Inferior parietal cortex (tissue), 1 donor: ENCODE measurements around the gene RSU1.

Experiments
- DNase-seq: peaks from one replicate; pipeline ENCODE4 v3.0.0-alpha.2; 2016; ENCODE audit errors: extremely low spot score

Gene RSU1

GRCh38 chr10:16602104-16602775 lies 215.0 kb downstream of the RSU1 start:
- DNase-seq: no peak

- no peak for DNase-seq
Measured at GRCh38 chr10:16599662-16600061, 217.6 kb downstream of the RSU1 start.

- peak; percentile 51 for DNase-seq
Measured at GRCh38 chr10:16597656-16598055, 219.6 kb downstream of the RSU1 start.

GRCh38 chr10:16592378-16592777 lies 224.8 kb downstream of the RSU1 start:
- peak; percentile 54 for DNase-seq

- DNase-seq: no peak
Measured at GRCh38 chr10:16586358-16587138, 230.7 kb downstream of the RSU1 start.

- DNase-seq: no peak
Measured at GRCh38 chr10:16585103-16585502, 232.1 kb downstream of the RSU1 start.

GRCh38 chr10:16583382-16583781 lies 233.8 kb downstream of the RSU1 start:
- DNase-seq: no peak

GRCh38 chr10:16581202-16581601 lies 236.0 kb downstream of the RSU1 start:
- DNase-seq: no peak

- DNase-seq: no peak
Measured at GRCh38 chr10:16570731-16571130, 246.5 kb downstream of the RSU1 start.

- no peak for DNase-seq
Measured at GRCh38 chr10:16566202-16566805, 250.9 kb downstream of the RSU1 start.

- no peak for DNase-seq
Measured at GRCh38 chr10:16565604-16566003, 251.6 kb downstream of the RSU1 start.

- DNase-seq: no peak
Measured at GRCh38 chr10:16562891-16563290, 254.3 kb downstream of the RSU1 start.

GRCh38 chr10:16559236-16559773 lies 257.9 kb downstream of the RSU1 start:
- DNase-seq: no peak

- DNase-seq: no peak
Measured at GRCh38 chr10:16547973-16548372, 269.3 kb downstream of the RSU1 start.

- peak; percentile 34 for DNase-seq
Measured at GRCh38 chr10:16545116-16545736, 272.0 kb downstream of the RSU1 start.

GRCh38 chr10:16544591-16544990 lies 272.6 kb downstream of the RSU1 start:
- DNase-seq: no peak

GRCh38 chr10:16544099-16544498 lies 273.1 kb downstream of the RSU1 start:
- no peak for DNase-seq
